NB4 (cell line): ENCODE data around the gene EIF3I.

Source experiments
- DNase-seq: peaks from one replicate; pipeline ENCODE4 v3.0.0; 2010; ENCODE audit warnings: low read depth
- H3K4me3 ChIP-seq: one replicate; pipeline ENCODE4 v1.5.1; 2011; ENCODE audit warnings: mild to moderate bottlenecking, low read depth, low read length, moderate library complexity
- MYC ChIP-seq: IDR thresholded peaks from 2 replicates; pipeline ENCODE4 v1.6.1; 2011; ENCODE audit warnings: low read depth, low read length
- POLR2A ChIP-seq: IDR thresholded peaks from 2 replicates; pipeline ENCODE4 v1.6.1; 2011; ENCODE audit warnings: mild to moderate bottlenecking; ENCODE audit not compliant: insufficient read length; ENCODE audit errors: extremely low read depth
- TF ChIP-seq, protein P1 (sequence below): IDR thresholded peaks from 2 replicates; pipeline ENCODE4 v1.6.1; 2011; ENCODE audit warnings: low read depth, low read length
- TF ChIP-seq, protein P2 (sequence below): IDR thresholded peaks from one replicate; pipeline ENCODE4 v1.5.1; 2012; ENCODE audit warnings: low read depth, low read length

The EIF3I gene

DNA sequence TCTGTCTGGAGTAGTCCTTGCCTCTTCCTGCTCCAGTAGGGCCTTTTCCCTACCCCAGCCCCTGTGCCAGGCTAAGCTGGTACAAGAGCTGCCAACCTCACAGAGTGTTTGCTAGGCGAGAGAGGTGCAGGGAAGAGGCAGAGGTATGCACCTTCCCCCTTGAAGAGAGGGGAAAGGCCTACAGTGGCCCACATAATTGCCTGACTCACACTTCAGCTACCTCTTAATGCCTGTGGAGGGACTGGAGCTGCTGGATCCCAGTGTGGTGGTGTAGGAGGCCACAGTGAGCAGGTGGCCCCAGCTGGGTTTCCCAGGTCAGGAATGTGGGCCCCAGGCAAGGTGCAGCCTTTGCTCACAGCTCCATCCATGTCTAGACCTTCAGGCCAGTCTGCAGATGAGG lies 25.1 kb upstream of the EIF3I start:
- H3K4me3 ChIP-seq, result no peak overlapping the region
- DNase-seq, result no peak
- TF ChIP-seq, protein P1, sequence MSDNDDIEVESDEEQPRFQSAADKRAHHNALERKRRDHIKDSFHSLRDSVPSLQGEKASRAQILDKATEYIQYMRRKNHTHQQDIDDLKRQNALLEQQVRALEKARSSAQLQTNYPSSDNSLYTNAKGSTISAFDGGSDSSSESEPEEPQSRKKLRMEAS, result no peak
- TF ChIP-seq POLR2A (no peak), MYC (no peak)
- TF ChIP-seq, protein P2, sequence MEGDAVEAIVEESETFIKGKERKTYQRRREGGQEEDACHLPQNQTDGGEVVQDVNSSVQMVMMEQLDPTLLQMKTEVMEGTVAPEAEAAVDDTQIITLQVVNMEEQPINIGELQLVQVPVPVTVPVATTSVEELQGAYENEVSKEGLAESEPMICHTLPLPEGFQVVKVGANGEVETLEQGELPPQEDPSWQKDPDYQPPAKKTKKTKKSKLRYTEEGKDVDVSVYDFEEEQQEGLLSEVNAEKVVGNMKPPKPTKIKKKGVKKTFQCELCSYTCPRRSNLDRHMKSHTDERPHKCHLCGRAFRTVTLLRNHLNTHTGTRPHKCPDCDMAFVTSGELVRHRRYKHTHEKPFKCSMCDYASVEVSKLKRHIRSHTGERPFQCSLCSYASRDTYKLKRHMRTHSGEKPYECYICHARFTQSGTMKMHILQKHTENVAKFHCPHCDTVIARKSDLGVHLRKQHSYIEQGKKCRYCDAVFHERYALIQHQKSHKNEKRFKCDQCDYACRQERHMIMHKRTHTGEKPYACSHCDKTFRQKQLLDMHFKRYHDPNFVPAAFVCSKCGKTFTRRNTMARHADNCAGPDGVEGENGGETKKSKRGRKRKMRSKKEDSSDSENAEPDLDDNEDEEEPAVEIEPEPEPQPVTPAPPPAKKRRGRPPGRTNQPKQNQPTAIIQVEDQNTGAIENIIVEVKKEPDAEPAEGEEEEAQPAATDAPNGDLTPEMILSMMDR, result no peak

DNA sequence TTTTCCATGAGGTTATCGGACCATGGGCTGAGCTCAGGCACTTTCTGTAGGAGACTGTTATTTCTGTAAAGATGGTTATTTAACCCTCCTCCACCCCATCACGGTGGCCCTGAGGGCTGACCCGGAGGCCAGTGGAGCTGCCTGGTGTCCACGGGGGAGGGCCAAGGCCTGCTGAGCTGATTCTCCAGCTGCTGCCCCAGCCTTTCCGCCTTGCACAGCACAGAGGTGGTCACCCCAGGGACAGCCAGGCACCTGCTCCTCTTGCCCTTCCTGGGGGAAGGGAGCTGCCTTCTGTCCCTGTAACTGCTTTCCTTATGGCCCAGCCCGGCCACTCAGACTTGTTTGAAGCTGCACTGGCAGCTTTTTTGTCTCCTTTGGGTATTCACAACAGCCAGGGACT lies 24.4 kb upstream of the EIF3I start:
- DNase-seq, result no peak
- no peak overlapping the region for H3K4me3 ChIP-seq
- TF ChIP-seq POLR2A, result no peak
- no peak for TF ChIP-seq MYC
- TF ChIP-seq, protein P2, result no peak
- TF ChIP-seq, protein P1, result no peak

DNA sequence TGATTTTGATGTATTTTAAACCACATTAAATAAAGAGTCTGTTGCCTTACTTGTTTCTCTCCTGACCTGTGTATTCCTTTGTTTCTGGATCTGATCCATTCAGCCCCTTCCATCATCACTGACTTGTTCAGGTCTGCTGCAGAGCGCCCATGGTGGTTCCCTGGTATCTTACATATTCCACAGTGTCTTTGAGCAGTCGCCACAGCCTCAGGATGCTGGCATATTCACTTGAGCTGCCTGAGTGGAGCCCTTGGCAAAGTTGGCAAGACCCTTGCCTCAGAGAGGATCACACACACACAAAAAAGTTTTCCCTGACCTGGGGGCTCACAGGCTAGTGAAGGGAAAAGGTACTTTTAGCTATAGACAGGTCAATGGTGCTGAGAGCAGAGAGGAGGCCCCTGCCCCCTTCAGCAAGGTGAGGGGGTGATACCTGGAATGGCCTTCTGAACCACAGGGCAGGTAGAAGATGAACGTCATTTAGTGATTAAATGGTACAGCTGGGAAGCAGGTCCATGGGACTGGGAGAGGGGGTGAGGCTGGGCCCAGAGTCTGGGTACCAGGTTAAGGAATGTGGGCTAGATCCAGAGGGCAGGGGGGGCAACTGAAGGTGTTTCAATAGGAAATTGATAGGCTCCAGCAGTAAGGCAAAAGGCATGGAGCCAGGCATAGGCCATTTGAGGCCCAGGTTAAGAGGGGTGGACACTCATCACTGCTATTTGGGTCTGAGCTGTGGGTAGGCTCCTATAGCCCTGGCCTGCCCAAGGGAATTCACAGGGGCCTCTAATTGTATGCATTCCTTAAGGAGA lies 23.8 kb upstream of the EIF3I start:
- no peak for DNase-seq
- H3K4me3 ChIP-seq, result no peak overlapping the region
- TF ChIP-seq, protein P2, result no peak
- no peak for TF ChIP-seq POLR2A
- no peak for TF ChIP-seq MYC
- TF ChIP-seq, protein P1, result no peak

DNA sequence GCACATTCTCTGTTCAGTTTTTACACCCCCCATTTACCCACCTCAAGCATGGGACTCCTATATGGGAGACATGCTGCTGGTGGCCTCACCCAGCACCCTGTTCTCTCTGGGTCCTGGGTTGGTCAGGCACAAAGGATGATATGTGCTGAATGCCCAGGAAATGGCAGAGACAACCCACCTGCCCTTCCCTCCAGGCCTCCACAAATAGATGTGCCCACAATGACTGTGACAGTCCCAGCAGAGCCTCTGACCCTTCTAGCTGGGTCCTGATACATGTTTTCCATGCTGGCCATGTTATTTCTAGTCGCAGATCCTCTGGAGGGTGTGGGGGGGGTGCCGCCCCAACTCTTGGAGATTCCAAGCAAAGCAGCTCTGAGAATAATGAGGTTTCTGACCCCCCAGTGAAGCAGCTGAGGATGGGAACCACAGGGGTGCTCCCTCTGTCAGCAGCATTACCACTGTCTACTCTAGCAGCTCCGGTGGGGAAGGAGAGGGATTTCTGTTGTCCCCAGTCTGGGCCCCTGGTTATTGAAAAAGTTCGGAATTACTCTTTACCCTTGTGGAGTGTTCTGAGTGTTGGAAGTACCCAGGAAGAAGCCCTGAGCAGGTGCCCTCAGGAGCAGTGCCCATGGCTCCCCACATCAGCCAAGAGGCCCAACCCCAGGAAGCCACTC lies 23.0 kb upstream of the EIF3I start:
- TF ChIP-seq MYC (no peak), POLR2A (no peak)
- TF ChIP-seq, protein P2, result no peak
- TF ChIP-seq, protein P1, result no peak
- no peak overlapping the region for H3K4me3 ChIP-seq
- DNase-seq, result no peak

DNA sequence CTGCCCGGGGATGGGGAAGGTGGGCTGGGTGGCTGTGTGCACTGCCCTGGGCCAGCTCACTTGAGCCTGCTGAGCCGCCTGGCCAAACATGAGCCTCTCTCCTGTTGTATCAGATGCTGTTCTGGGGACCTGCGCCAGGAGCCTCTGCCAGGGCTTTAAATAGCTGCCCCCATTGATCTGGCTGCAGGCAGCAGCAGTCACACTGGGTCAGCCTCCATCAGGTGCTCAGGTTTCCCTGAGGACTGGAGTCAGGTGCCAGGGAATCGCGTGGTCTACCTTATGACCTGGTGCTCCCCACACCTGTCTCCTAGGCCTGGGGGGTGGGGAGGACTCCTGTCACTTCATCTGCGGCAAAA lies 22.5 kb upstream of the EIF3I start:
- TF ChIP-seq, protein P2, result no peak
- TF ChIP-seq, protein P1, result no peak
- TF ChIP-seq POLR2A (no peak), MYC (no peak)
- no peak overlapping the region for H3K4me3 ChIP-seq
- DNase-seq, result no peak
